Gastrocnemius medialis (tissue), 4 donors: ENCODE data around the gene NAV3. TPM values are rescaled to one million over a fixed set of nuclear protein-coding genes. Genes with fewer than 3 reads are reported as not detected.

Experiments used
- ATAC-seq, 2 donors: fragments of 150-250 bp; one replicate each; pipeline ENCODE4 v1.9.1; 2016
- DNase-seq, 2 donors: peaks; one replicate each; pipeline ENCODE4 v3.0.0-alpha.2; 2019
- H3K27ac ChIP-seq, 4 donors: fragments of 200-600 bp; sonication (generic); 1 replicate in 1 of 4; 2 replicates in 3 of 4; pipeline ENCODE4 v1.5.1; 2016 to 2018; ENCODE audit warnings: mild to moderate bottlenecking in 2 of 4, moderate library complexity in 1 of 4
- H3K27me3 ChIP-seq, 3 donors: fragments of 200-600 bp; sonication (generic) in 2 of 3; 1 replicate in 1 of 3; 2 replicates in 2 of 3; pipeline versions ENCODE4 v1.5.1 to v1.6.0; 2016 to 2019; ENCODE audit warnings: mild to moderate bottlenecking in 1 of 3, moderate library complexity in 1 of 3
- H3K36me3 ChIP-seq, 2 donors: fragments of 200-600 bp; sonication (generic) in 1 of 2; one replicate each; pipeline ENCODE4 v1.5.1; 2017 to 2018
- H3K4me1 ChIP-seq, 2 donors: fragments of 200-600 bp; sonication (generic) in 1 of 2; one replicate each; pipeline ENCODE4 v1.5.1; 2016 to 2017; ENCODE audit warnings: mild to moderate bottlenecking in 2 of 2
- H3K4me3 ChIP-seq, 4 donors: fragments of 200-600 bp; sonication (generic) in 3 of 4; 1 replicate in 1 of 4; 2 replicates in 3 of 4; pipeline ENCODE4 v1.5.1; 2016 to 2019; ENCODE audit warnings: mild to moderate bottlenecking in 2 of 4
- H3K9me3 ChIP-seq, 3 donors: fragments of 200-600 bp; sonication (generic) in 2 of 3; 1 replicate in 1 of 3; 2 replicates in 2 of 3; pipeline ENCODE4 v1.5.1; 2016 to 2019
- POLR2A ChIP-seq, 2 donors: fragments of 450-650 bp; IDR thresholded peaks; one replicate each; pipeline ENCODE4 v1.6.1; 2017; ENCODE audit warnings: antibody characterized with exemption in 2 of 2, mild to moderate bottlenecking in 2 of 2, moderate library complexity in 2 of 2
- in situ Hi-C, 4 donors: fragments of 200-750 bp; cut with MboI; loops; one replicate each; pipeline versions ENCODE4 v1.15.0 to v1.8.0; 2017; ENCODE audit warnings: low sequenced_read_pairs in 4 of 4
- intact Hi-C: fragments of 100-400 bp; cut with DNase I; formaldehyde crosslinking; loops from one replicate; pipeline ENCODE4 v1.15.1; 2023; ENCODE audit warnings: low total_unique reads
- total RNA-seq, 4 donors: library from RNA; depleted of rRNA; stranded (reverse); fragments of >200 nt; gene quantifications; one replicate each; pipeline versions ENCODE4 v1.1.0 to v1.2.3, GENCODE V29; 2016
- TF ChIP-seq, protein P1 (sequence below), 5 experiments: fragments of 450-650 bp in 3 of 5; fragments of 200-600 bp in 2 of 5; sonication (generic) in 2 of 5; IDR thresholded peaks in 4 of 5; conservative IDR thresholded peaks in 1 of 5; 1 replicate in 4 of 5; 2 replicates in 1 of 5; pipeline ENCODE4 v1.5.1; 2016 to 2019; ENCODE audit warnings: antibody characterized with exemption in 5 of 5, mild to moderate bottlenecking in 3 of 5, moderate library complexity in 3 of 5

Gene NAV3
- total RNA-seq, 4 donors from 2014 or later: 0.87 to 2.5 (median 2.0) TPM

- no peaks in the 10 kb centered on the region for H3K36me3 ChIP-seq
- in situ Hi-C loops (no loop called here), intact Hi-C loops (no loop called here)
- no peak overlapping the region for H3K27ac ChIP-seq
- DNase-seq (no peak), ATAC-seq (no peak)
- no peaks in the 10 kb centered on the region for H3K9me3 ChIP-seq
- H3K4me3 ChIP-seq: no peak overlapping the region
- H3K27me3 ChIP-seq: no peaks in the 10 kb centered on the region
- TF ChIP-seq POLR2A (IDR thresholded peaks at IDR 0.05): no peak
- TF ChIP-seq, protein P1, sequence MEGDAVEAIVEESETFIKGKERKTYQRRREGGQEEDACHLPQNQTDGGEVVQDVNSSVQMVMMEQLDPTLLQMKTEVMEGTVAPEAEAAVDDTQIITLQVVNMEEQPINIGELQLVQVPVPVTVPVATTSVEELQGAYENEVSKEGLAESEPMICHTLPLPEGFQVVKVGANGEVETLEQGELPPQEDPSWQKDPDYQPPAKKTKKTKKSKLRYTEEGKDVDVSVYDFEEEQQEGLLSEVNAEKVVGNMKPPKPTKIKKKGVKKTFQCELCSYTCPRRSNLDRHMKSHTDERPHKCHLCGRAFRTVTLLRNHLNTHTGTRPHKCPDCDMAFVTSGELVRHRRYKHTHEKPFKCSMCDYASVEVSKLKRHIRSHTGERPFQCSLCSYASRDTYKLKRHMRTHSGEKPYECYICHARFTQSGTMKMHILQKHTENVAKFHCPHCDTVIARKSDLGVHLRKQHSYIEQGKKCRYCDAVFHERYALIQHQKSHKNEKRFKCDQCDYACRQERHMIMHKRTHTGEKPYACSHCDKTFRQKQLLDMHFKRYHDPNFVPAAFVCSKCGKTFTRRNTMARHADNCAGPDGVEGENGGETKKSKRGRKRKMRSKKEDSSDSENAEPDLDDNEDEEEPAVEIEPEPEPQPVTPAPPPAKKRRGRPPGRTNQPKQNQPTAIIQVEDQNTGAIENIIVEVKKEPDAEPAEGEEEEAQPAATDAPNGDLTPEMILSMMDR (IDR thresholded peaks at IDR 0.05 in 4 of 5, conservative IDR thresholded peaks at IDR 0.05 in 1 of 5): no peak
- H3K4me1 ChIP-seq: no peaks in the 10 kb centered on the region
Measured at GRCh38 chr12:77817276-77817675, 13.4 kb upstream of the NAV3 start.

DNA sequence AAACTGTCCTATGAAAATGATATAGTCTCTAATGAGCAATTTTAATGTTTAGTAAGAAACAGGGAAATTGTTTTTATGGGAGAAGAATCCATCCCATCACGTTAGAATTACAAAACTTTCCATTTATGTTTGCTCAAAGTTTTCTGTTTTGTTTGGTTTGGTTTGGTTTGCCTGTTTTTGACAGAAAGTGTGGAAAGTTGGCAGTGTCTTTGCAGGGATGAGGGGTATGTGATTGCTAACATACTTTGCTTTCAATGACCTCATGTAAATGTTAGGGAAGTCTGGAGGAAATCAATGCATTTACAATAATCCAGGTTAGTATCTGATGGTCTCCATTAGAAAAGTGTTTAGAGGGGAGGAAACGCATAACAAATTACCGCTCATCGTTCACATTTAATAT is 12.3 kb upstream of the NAV3 start:
- DNase-seq: no peak
- intact Hi-C loops (no loop called here), in situ Hi-C loops (no loop called here)
- no peaks in the 10 kb centered on the region for H3K4me1 ChIP-seq
- H3K27me3 ChIP-seq: no peaks in the 10 kb centered on the region
- no peak for ATAC-seq
- no peaks in the 10 kb centered on the region for H3K9me3 ChIP-seq
- H3K27ac ChIP-seq: no peak overlapping the region
- TF ChIP-seq, protein P1 (IDR thresholded peaks at IDR 0.05 in 4 of 5, conservative IDR thresholded peaks at IDR 0.05 in 1 of 5): no peak
- no peak for TF ChIP-seq POLR2A (IDR thresholded peaks at IDR 0.05)
- no peak overlapping the region for H3K4me3 ChIP-seq
- no peaks in the 10 kb centered on the region for H3K36me3 ChIP-seq

DNA sequence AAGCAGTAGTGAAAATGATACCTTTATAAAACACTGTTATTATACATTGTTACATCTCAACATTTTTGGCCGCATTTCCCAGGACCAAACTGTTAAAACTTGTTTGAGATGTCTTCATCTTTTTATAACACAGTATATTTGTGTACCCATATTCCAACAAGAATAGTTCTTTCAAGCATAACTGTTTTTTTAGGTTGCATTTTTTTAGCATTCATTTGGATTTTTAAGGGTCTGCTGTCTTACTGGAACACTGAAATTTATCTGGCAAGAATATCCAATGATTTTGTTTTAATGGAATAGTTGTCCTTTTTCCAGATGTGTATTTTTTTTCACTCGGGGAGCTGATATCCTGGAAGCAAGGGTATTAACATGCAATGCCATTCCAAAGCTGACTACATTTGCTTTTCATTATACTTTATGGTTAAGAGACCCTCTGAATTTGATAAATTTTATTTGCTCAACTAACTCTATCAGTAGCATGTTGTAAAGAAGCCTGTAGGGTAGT is 8.9 kb upstream of the NAV3 start:
- in situ Hi-C loops: no loop called here
- no peaks in the 10 kb centered on the region for H3K9me3 ChIP-seq
- no peak for TF ChIP-seq POLR2A (IDR thresholded peaks at IDR 0.05)
- TF ChIP-seq, protein P1 (IDR thresholded peaks at IDR 0.05 in 4 of 5, conservative IDR thresholded peaks at IDR 0.05 in 1 of 5): no peak
- H3K27me3 ChIP-seq: no peaks in the 10 kb centered on the region
- no peaks in the 10 kb centered on the region for H3K4me1 ChIP-seq
- H3K36me3 ChIP-seq: no peaks in the 10 kb centered on the region
- no peak overlapping the region for H3K27ac ChIP-seq
- intact Hi-C loops: no loop called here
- H3K4me3 ChIP-seq: no peak overlapping the region
- DNase-seq: no peak
- ATAC-seq: no peak

- DNase-seq: peak in 1 of 2 donors; percentile 28
- peaks cover 0 to 9% of the 10 kb centered on the region in 2 donors for H3K4me1 ChIP-seq
- in situ Hi-C loops: no loop called here
- H3K36me3 ChIP-seq: no peaks in the 10 kb centered on the region
- H3K27ac ChIP-seq: no peak overlapping the region
- no peaks in the 10 kb centered on the region for H3K27me3 ChIP-seq
- TF ChIP-seq POLR2A (IDR thresholded peaks at IDR 0.05): no peak
- TF ChIP-seq, protein P1 (IDR thresholded peaks at IDR 0.05 in 4 of 5, conservative IDR thresholded peaks at IDR 0.05 in 1 of 5): no peak
- intact Hi-C loops: no loop called here
- no peaks in the 10 kb centered on the region for H3K9me3 ChIP-seq
- H3K4me3 ChIP-seq: no peak overlapping the region
- no peak for ATAC-seq
Measured at GRCh38 chr12:77833329-77833728, 2.6 kb downstream of the NAV3 start.

GRCh38 chr12:77834618-77835017 is 3.9 kb downstream of the NAV3 start:
- H3K4me1 ChIP-seq: peaks cover 0 to 9% of the 10 kb centered on the region in 2 donors

More at GRCh38 chr12:77834618-77835017, 3.9 kb downstream of the NAV3 start:
- ATAC-seq (no peak), DNase-seq (no peak)
- Histone ChIP-seq H3K9me3 (no peaks in the 10 kb centered on the region), H3K27ac (no peak overlapping the region), H3K4me3 (no peak overlapping the region), H3K27me3 (no peaks in the 10 kb centered on the region), H3K36me3 (no peaks in the 10 kb centered on the region)
- TF ChIP-seq POLR2A (IDR thresholded peaks at IDR 0.05): no peak
- TF ChIP-seq, protein P1 (IDR thresholded peaks at IDR 0.05 in 4 of 5, conservative IDR thresholded peaks at IDR 0.05 in 1 of 5): no peak
- intact Hi-C loops (no loop called here), in situ Hi-C loops (no loop called here)
